ENCODE measurements around the gene LCTL. TPM values are rescaled to one million over a fixed set of nuclear protein-coding genes. Genes with fewer than 3 reads are reported as not detected.

Gene LCTL
- total and polyA plus RNA-seq, 2 of the 8 experiments (the other 6 are each of a cell fraction or from before 2014, with no cell fraction given) = 5.5 to 6.2 TPM

GRCh38 chr15:66595931-66596545, 30.2 kb upstream of the LCTL start:
- Histone ChIP-seq H3K9me3 (ENCODE audit: insufficient read depth in 2 of 2, low read depth in 1 of 2, low read length in 1 of 2) (no peaks in the 10 kb centered on the region), H2BK20ac (ENCODE audit: low read length) (no peak overlapping the region), H2AFZ (ENCODE audit: low read length) (no peak overlapping the region), H2BK12ac (ENCODE audit: low read depth, low read length) (no peak overlapping the region), H3K23me2 (ENCODE audit: low read depth, low read length) (no peaks in the 10 kb centered on the region; the same call in 1 of the 2 replicates), H3K79me1 (ENCODE audit: low read depth, low read length) (no peaks in the 10 kb centered on the region), H4K5ac (ENCODE audit: insufficient read length, low read depth, low read length) (no peak overlapping the region), H3K4me1 (replicated peaks in 1 of 4; ENCODE audit: control insufficient read depth in 3 of 4, insufficient read depth in 4 of 4, low read length in 3 of 4) (no peaks in the 10 kb centered on the region), H3K4ac (replicated peaks; ENCODE audit: insufficient read length, low read depth, low read length) (no peak overlapping the region), H3K27ac (ENCODE audit: low read depth, low read length) (no peak overlapping the region), H3K56ac (replicated peaks; ENCODE audit: insufficient read length, low read depth, low read length) (no peak overlapping the region), H3K4me2 (ENCODE audit: insufficient read depth in 1 of 2, low read depth in 2 of 2, low read length in 2 of 2) (no peak overlapping the region), H3K23ac (ENCODE audit: insufficient read length) (no peak overlapping the region), H2BK5ac (ENCODE audit: low read depth, low read length) (no peak overlapping the region), H3K79me2 (ENCODE audit: control insufficient read depth in 1 of 2, insufficient read depth in 2 of 2, low read length in 2 of 2) (no peaks in the 10 kb centered on the region), H3K4me3 (ENCODE audit: extremely low read depth in 1 of 4, insufficient read depth in 2 of 4, low read depth in 3 of 4, low read length in 4 of 4) (no peak overlapping the region), H3K36me3 (ENCODE audit: control insufficient read depth in 2 of 4, insufficient read depth in 4 of 4, low read length in 3 of 4) (no peaks in the 10 kb centered on the region), H2AK5ac (ENCODE audit: low read depth, low read length) (no peak overlapping the region), H3K9ac (replicated peaks in 1 of 4; ENCODE audit: extremely low read depth in 1 of 4, low read depth in 3 of 4, low read length in 3 of 4) (no peak overlapping the region), H2BK120ac (replicated peaks; ENCODE audit: low read depth, low read length) (no peak overlapping the region), H3K14ac (ENCODE audit: insufficient read length) (no peak overlapping the region), H3K27me3 (replicated peaks in 1 of 4; ENCODE audit: control insufficient read depth in 3 of 4, extremely low read depth in 1 of 4, insufficient read depth in 3 of 4, low read length in 3 of 4) (no peaks in the 10 kb centered on the region), H4K20me1 (replicated peaks in 1 of 2; ENCODE audit: control insufficient read depth in 1 of 2, insufficient read depth in 2 of 2, low read length in 2 of 2) (no peaks in the 10 kb centered on the region), H3K18ac (ENCODE audit: extremely low read depth, low read length) (no peak overlapping the region), H4K8ac (ENCODE audit: extremely low read depth, insufficient read depth, low read length) (no peak overlapping the region), H4K91ac (replicated peaks; ENCODE audit: insufficient read length, low read length) (no peak overlapping the region), H2BK15ac (ENCODE audit: low read length) (no peak overlapping the region)
- DNase-seq (ENCODE audit: low read depth in 1 of 2, low spot score in 2 of 2) (no peak), FAIRE-seq (no peak)
- ChIA-PET CTCF (ENCODE audit: partially characterized antibody) (interaction anchor here (0.6 to 1.9 kb wide), 3 partner anchors 9 to 256 kb away, joined by 3 to 4 read pairs (median 3); no protein-coding TSS in a partner anchor), POLR2A (ENCODE audit: partially characterized antibody) (no interaction called here)
- TF ChIP-seq ATF2 (IDR thresholded peaks at IDR 0.05; ENCODE audit: low read length) (no peak), SIX5 (IDR thresholded peaks at IDR 0.05; ENCODE audit: low read depth, low read length) (no peak), SAP30 (IDR thresholded peaks at IDR 0.05; ENCODE audit: insufficient read depth, insufficient replicate concordance, low read length) (no peak), HDAC2 (IDR thresholded peaks at IDR 0.05; ENCODE audit: borderline replicate concordance in 1 of 2, low read depth in 2 of 2, low read length in 2 of 2) (no peak)
- 83% methylated on average over 8 of the region's 8 CpGs; no CpG with 5 or more reads in 1 of the 2 experiments for WGBS, 2 experiments (ENCODE audit: extremely low coverage in 1 of 2, insufficient coverage in 1 of 2, insufficient read length in 1 of 2, insufficient replicate concordance in 2 of 2, low coverage in 1 of 2, low lambda C conversion rate in 2 of 2, missing lambda C conversion rate in 1 of 2)

Measured in H1 (cell line).